ENCODE results near the gene HHATL.

HHATL gene

DNA sequence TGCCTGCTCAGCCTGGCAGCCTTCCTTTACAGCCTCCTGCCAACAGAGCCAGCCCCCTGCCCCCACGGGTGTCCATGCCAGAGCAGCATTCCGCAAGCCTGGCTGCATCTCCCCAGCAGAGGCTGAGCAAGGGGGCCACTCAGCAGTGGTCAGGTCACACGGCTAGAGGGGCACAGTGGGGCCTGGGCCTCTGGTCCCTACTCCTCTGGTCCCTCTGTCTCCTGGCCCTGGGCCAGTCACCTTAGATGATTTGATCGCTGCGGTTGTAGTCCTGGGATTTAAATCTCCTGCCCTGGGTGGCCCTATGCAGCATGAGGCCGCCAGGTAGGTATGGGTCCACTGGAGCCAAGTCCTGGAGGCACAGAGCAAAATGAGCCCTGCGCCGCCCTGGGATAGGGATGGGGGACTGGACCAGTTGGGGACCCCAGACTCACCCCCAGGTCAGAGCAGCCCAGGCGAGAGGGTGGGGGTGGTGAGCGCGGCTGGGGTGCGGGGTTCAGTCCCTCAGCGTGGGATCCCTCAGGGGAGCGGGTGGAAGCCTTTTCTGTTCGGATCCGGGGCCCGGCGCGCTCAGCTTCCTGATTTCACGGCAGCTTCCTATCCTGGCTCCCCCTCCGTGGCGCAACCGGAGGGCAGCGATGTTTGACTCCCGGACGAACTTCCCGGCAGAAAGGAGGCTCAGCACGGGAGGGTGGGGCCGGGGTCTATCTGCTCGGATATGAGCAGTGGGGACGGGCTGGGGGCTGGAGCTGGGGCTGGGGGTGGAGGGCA is 48.9 kb downstream of the HHATL start, which contains the start of gene ZBTB47:
TSS of gene ZBTB47 (plus strand) at position 138 of the 771 bp plus-strand sequence. CDS start 4,659 bp downstream, outside the sequence.
- TF ChIP-seq NFIC (IDR thresholded peaks at IDR 0.05) (peak; percentile 59), MAX (IDR thresholded peaks at IDR 0.05) (peak; percentile 48), EGR1 (IDR thresholded peaks at IDR 0.05) (no peak), TEAD4 (IDR thresholded peaks at IDR 0.05) (peak; percentile 49; the same call in 1 of the 2 replicates)

GRCh38 chr3:42653303-42653559 is 49.4 kb downstream of the HHATL start:
- TF ChIP-seq ZBTB7A (IDR thresholded peaks at IDR 0.05; ENCODE audit: low read depth): no peak

- TF ChIP-seq TEAD4 (IDR thresholded peaks at IDR 0.05) (peak; percentile 47; the same call in 1 of the 2 replicates), MAX (IDR thresholded peaks at IDR 0.05) (peak; percentile 42), TAF1 (IDR thresholded peaks at IDR 0.05; ENCODE audit: low read depth) (no peak; the same call in none of the 2 replicates), ZBTB7A (IDR thresholded peaks at IDR 0.05; ENCODE audit: low read depth) (peak; percentile 78; the same call in 1 of the 2 replicates), CEBPB (IDR thresholded peaks at IDR 0.05) (no peak), NFIC (IDR thresholded peaks at IDR 0.05) (peak; percentile 80), EP300 (IDR thresholded peaks at IDR 0.05; ENCODE audit: borderline replicate concordance) (peak; percentile 38; the same call in 1 of the 2 replicates), FOXM1 (IDR thresholded peaks at IDR 0.05; ENCODE audit: borderline replicate concordance, low read depth) (no peak), TCF12 (IDR thresholded peaks at IDR 0.05; ENCODE audit: low read depth) (peak; percentile 76)
- TF ChIP-seq, protein P1, sequence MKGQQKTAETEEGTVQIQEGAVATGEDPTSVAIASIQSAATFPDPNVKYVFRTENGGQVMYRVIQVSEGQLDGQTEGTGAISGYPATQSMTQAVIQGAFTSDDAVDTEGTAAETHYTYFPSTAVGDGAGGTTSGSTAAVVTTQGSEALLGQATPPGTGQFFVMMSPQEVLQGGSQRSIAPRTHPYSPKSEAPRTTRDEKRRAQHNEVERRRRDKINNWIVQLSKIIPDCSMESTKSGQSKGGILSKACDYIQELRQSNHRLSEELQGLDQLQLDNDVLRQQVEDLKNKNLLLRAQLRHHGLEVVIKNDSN (IDR thresholded peaks at IDR 0.05): no peak
Measured at GRCh38 chr3:42652611-42653302, 49.8 kb downstream of the HHATL start.

GRCh38 chr3:42652251-42652610 is 50.4 kb downstream of the HHATL start:
- TF ChIP-seq EGR1 (IDR thresholded peaks at IDR 0.05) (no peak), FOXM1 (IDR thresholded peaks at IDR 0.05; ENCODE audit: borderline replicate concordance, low read depth) (no peak), TEAD4 (IDR thresholded peaks at IDR 0.05) (no peak), EP300 (IDR thresholded peaks at IDR 0.05; ENCODE audit: borderline replicate concordance) (no peak), TCF12 (IDR thresholded peaks at IDR 0.05; ENCODE audit: low read depth) (no peak), TAF1 (IDR thresholded peaks at IDR 0.05; ENCODE audit: low read depth) (no peak), CEBPB (IDR thresholded peaks at IDR 0.05) (no peak), MAX (IDR thresholded peaks at IDR 0.05) (no peak)
- TF ChIP-seq, protein P1 (IDR thresholded peaks at IDR 0.05): no peak

- no peak for TF ChIP-seq YY1 (IDR thresholded peaks at IDR 0.05; ENCODE audit: low read depth)
- TF ChIP-seq CREB1 (IDR thresholded peaks at IDR 0.05; ENCODE audit: low read depth): no peak
- TF ChIP-seq TEAD4 (IDR thresholded peaks at IDR 0.05): no peak; the same call in none of the 2 replicates
- no peak for TF ChIP-seq CEBPB (IDR thresholded peaks at IDR 0.05)
- no peak for TF ChIP-seq EGR1 (IDR thresholded peaks at IDR 0.05)
- no peak for TF ChIP-seq FOXM1 (IDR thresholded peaks at IDR 0.05; ENCODE audit: borderline replicate concordance, low read depth)
- TF ChIP-seq, protein P2, sequence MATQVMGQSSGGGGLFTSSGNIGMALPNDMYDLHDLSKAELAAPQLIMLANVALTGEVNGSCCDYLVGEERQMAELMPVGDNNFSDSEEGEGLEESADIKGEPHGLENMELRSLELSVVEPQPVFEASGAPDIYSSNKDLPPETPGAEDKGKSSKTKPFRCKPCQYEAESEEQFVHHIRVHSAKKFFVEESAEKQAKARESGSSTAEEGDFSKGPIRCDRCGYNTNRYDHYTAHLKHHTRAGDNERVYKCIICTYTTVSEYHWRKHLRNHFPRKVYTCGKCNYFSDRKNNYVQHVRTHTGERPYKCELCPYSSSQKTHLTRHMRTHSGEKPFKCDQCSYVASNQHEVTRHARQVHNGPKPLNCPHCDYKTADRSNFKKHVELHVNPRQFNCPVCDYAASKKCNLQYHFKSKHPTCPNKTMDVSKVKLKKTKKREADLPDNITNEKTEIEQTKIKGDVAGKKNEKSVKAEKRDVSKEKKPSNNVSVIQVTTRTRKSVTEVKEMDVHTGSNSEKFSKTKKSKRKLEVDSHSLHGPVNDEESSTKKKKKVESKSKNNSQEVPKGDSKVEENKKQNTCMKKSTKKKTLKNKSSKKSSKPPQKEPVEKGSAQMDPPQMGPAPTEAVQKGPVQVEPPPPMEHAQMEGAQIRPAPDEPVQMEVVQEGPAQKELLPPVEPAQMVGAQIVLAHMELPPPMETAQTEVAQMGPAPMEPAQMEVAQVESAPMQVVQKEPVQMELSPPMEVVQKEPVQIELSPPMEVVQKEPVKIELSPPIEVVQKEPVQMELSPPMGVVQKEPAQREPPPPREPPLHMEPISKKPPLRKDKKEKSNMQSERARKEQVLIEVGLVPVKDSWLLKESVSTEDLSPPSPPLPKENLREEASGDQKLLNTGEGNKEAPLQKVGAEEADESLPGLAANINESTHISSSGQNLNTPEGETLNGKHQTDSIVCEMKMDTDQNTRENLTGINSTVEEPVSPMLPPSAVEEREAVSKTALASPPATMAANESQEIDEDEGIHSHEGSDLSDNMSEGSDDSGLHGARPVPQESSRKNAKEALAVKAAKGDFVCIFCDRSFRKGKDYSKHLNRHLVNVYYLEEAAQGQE (IDR thresholded peaks at IDR 0.05; ENCODE audit: low read depth): no peak
- TF ChIP-seq TCF12 (IDR thresholded peaks at IDR 0.05; ENCODE audit: low read depth): 0 out of 2 replicates have a peak, but pooled peaks have one; percentile 23
- TF ChIP-seq NFIC (IDR thresholded peaks at IDR 0.05): 0 out of 2 replicates have a peak, but pooled peaks have one; percentile 4
- TF ChIP-seq MAX (IDR thresholded peaks at IDR 0.05): no peak
- TF ChIP-seq EP300 (IDR thresholded peaks at IDR 0.05; ENCODE audit: borderline replicate concordance): peak; percentile 45; the same call in 1 of the 2 replicates
- TF ChIP-seq RAD21 (IDR thresholded peaks at IDR 0.05; ENCODE audit: low read depth): no peak
Measured at GRCh38 chr3:42651248-42652091, 51.1 kb downstream of the HHATL start.

DNA sequence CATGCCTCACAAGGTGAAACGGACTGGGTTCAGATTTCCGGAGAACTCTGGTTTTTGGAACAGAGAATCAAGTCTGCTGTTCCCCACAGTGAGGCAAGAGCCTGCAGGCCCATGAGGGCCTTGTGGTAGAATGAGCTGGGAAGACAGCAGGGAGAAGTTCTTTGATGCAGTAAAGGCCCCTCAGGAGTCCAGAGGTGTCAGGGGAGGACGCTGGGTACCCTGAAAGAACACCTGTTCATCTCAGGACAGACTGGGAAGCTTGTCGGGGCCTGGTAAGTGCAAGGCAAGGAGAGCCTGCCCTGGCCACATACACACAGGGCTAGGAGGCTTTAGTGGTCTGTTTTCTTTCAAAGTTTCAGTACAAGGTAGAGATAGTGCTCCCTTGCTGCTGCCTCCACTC is 52.8 kb downstream of the HHATL start:
- no peak for TF ChIP-seq FOXM1 (IDR thresholded peaks at IDR 0.05; ENCODE audit: borderline replicate concordance, low read depth)
- TF ChIP-seq, protein P1 (IDR thresholded peaks at IDR 0.05): no peak
- no peak for TF ChIP-seq RAD21 (IDR thresholded peaks at IDR 0.05; ENCODE audit: low read depth)
- no peak for TF ChIP-seq EGR1 (IDR thresholded peaks at IDR 0.05)
- TF ChIP-seq, protein P2 (IDR thresholded peaks at IDR 0.05; ENCODE audit: low read depth): no peak
- TF ChIP-seq CEBPB (IDR thresholded peaks at IDR 0.05): no peak
- TF ChIP-seq TEAD4 (IDR thresholded peaks at IDR 0.05): no peak
- no peak for TF ChIP-seq NFIC (IDR thresholded peaks at IDR 0.05)
- TF ChIP-seq MAX (IDR thresholded peaks at IDR 0.05): no peak
- no peak for TF ChIP-seq CREB1 (IDR thresholded peaks at IDR 0.05; ENCODE audit: low read depth)
- TF ChIP-seq TAF1 (IDR thresholded peaks at IDR 0.05; ENCODE audit: low read depth): no peak

Measured in Ishikawa (cell line).